Measurements from ENCODE around the gene ST3GAL3.

- TF ChIP-seq EZH2 (IDR thresholded peaks at IDR 0.05; ENCODE audit: borderline replicate concordance) (no peak), CTCF (IDR thresholded peaks at IDR 0.05; ENCODE audit: poor library complexity) (no peak)
These were observed 197.6 kb downstream of the ST3GAL3 start for GRCh38 chr1:43904660-43905551.

All from hepatocyte (in vitro differentiated cells).